ENCODE results near the gene COG7. TPM values are rescaled to one million over a fixed set of nuclear protein-coding genes. Genes with fewer than 3 reads are reported as not detected.
"Not testable (repeated sequence)": the region's sequence is repeated elsewhere in the genome, so short reads cannot be mapped to it uniquely, and the experiment has no call there.

COG7 gene
- total RNA-seq, 2 donors from 2014 or later = 34.0 to 35.3 TPM

- 71% methylated on average over 2 of the region's 2 CpGs for WGBS
- Histone ChIP-seq H3K4me3 (no peak overlapping the region), H3K27me3 (replicated peaks; ENCODE audit: insufficient read depth) (no peaks in the 10 kb centered on the region), H3K27ac (no peak overlapping the region), H3K4me1 (replicated peaks) (no peaks in the 10 kb centered on the region), H3K36me3 (peaks cover 24 to 60% of the 10 kb centered on the region in 2 donors), H3K9me3 (no peaks in the 10 kb centered on the region)
- no peak for DNase-seq (ENCODE audit: low spot score)
- TF ChIP-seq POLR2A (IDR thresholded peaks at IDR 0.05) = no peak
- no peak for TF ChIP-seq POLR2AphosphoS5 (IDR thresholded peaks at IDR 0.05)
- TF ChIP-seq, protein P1, sequence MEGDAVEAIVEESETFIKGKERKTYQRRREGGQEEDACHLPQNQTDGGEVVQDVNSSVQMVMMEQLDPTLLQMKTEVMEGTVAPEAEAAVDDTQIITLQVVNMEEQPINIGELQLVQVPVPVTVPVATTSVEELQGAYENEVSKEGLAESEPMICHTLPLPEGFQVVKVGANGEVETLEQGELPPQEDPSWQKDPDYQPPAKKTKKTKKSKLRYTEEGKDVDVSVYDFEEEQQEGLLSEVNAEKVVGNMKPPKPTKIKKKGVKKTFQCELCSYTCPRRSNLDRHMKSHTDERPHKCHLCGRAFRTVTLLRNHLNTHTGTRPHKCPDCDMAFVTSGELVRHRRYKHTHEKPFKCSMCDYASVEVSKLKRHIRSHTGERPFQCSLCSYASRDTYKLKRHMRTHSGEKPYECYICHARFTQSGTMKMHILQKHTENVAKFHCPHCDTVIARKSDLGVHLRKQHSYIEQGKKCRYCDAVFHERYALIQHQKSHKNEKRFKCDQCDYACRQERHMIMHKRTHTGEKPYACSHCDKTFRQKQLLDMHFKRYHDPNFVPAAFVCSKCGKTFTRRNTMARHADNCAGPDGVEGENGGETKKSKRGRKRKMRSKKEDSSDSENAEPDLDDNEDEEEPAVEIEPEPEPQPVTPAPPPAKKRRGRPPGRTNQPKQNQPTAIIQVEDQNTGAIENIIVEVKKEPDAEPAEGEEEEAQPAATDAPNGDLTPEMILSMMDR (IDR thresholded peaks at IDR 0.05) = no peak
- intact Hi-C loops (cut with DNase I) = no loop called here
Measured at GRCh38 chr16:23485257-23485614, 32.2 kb upstream of the COG7 start.

DNA sequence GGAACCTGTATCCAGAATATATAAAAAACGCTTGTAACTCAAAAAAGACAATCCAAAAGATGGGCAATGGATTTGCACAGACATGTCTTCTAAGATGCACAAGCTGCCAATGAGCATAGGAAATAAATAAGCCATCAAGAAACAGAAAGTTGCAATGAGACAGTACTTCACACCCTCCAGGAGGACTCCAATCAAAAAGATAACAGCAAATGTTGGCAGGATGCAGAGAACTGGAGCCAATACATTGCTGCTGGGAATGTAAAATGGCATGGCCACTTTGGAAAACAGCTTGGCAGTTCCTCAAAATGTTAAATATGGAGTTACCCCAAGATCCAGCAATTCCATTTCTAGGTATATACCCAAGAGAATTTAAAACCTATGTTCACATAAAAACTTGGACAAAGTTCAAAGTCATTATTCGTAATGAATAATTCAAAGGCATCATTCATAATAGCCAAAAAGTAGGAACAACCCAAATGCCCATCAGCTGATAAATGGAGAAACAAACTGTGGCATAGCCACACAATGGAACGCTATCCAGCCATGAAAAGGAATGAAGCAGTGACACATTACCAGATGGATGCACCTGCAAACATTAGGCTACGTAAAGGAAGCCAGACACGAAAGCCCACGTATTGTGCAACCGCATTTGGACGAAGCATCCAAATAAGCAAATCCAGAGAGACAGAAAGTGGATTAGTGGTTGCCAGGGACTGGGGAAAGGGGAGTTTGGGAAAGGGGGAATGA is 31.7 kb upstream of the COG7 start:
- peaks cover 24 to 61% of the 10 kb centered on the region in 2 donors for H3K36me3 ChIP-seq
- intact Hi-C loops (cut with DNase I) = no loop called here
- H3K4me1 ChIP-seq (replicated peaks) = no peaks in the 10 kb centered on the region
- H3K4me3 ChIP-seq = no peak overlapping the region
- no peaks in the 10 kb centered on the region for H3K27me3 ChIP-seq (replicated peaks; ENCODE audit: insufficient read depth)
- no peaks in the 10 kb centered on the region for H3K9me3 ChIP-seq
- H3K27ac ChIP-seq = no peak overlapping the region
- no peak for DNase-seq (ENCODE audit: low spot score)
- 84% methylated on average over 8 of the region's 8 CpGs for WGBS
- TF ChIP-seq POLR2A (IDR thresholded peaks at IDR 0.05) (no peak), POLR2AphosphoS5 (IDR thresholded peaks at IDR 0.05) (no peak)
- TF ChIP-seq, protein P1 (IDR thresholded peaks at IDR 0.05) = no peak

GRCh38 chr16:23483492-23483891 is 30.5 kb upstream of the COG7 start:
- H3K4me1 ChIP-seq (replicated peaks); DNase-seq (ENCODE audit: low spot score); intact Hi-C loops (cut with DNase I); H3K4me3 ChIP-seq; H3K9me3 ChIP-seq; H3K27me3 ChIP-seq (replicated peaks; ENCODE audit: insufficient read depth): not testable (repeated sequence)
- 91% methylated on average over 8 of the region's 8 CpGs for WGBS
- Histone ChIP-seq H3K27ac (peak overlapping the region in 1 of 2 donors; percentile 10), H3K36me3 (peaks cover 30 to 65% of the 10 kb centered on the region in 2 donors)

DNA sequence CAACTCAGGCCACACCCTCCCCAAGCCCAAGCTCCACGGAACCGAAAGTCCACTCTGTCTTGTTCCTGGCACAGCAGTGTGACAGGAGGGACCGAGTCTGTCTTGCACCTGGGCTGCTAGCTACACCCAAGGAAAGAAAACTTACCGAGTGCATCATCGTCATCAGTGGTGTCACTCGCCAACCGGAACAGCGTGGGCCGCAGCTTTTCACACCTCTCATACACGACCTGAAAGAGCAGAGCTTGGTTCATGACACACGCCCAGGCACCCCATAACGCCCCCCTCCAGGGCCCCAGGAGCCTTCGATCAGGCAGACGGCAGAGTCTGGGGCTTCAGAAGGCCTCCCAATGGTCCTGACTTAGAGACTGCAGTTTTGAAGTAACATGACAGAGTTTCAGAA is 29.8 kb upstream of the COG7 start:
- Histone ChIP-seq H3K36me3 (peaks cover 27 to 62% of the 10 kb centered on the region in 2 donors), H3K27ac (peak overlapping the region in 1 of 2 donors; percentile 10), H3K4me1 (replicated peaks) (no peaks in the 10 kb centered on the region), H3K4me3 (no peak overlapping the region), H3K27me3 (replicated peaks; ENCODE audit: insufficient read depth) (no peaks in the 10 kb centered on the region), H3K9me3 (no peaks in the 10 kb centered on the region)
- TF ChIP-seq POLR2AphosphoS5 (IDR thresholded peaks at IDR 0.05) (no peak), POLR2A (IDR thresholded peaks at IDR 0.05) (no peak)
- no peak for DNase-seq (ENCODE audit: low spot score)
- WGBS = 88% methylated on average over 14 of the region's 14 CpGs
- intact Hi-C loops (cut with DNase I) = no loop called here

DNA sequence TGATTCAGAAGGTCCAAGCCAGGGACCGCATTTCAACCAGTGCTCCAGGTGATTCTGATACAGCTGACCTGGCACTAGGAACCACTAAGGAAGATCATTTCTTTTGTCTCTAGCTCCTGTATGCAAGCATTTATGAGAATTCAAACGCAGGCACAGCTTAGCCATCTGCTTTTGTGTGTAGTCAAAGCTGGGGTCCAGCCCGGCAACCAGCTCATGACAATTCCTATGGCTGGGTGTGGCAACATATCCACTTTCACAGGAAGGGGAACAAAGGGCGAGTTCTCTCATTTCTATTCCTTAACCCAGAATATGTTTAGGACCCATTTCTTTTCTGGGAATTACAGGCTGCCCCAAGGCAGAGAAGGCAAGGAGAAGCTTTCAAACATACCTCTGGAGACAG is 27.3 kb upstream of the COG7 start:
- TF ChIP-seq POLR2A (IDR thresholded peaks at IDR 0.05) (no peak), POLR2AphosphoS5 (IDR thresholded peaks at IDR 0.05) (no peak)
- TF ChIP-seq, protein P1 (IDR thresholded peaks at IDR 0.05) = no peak

DNA sequence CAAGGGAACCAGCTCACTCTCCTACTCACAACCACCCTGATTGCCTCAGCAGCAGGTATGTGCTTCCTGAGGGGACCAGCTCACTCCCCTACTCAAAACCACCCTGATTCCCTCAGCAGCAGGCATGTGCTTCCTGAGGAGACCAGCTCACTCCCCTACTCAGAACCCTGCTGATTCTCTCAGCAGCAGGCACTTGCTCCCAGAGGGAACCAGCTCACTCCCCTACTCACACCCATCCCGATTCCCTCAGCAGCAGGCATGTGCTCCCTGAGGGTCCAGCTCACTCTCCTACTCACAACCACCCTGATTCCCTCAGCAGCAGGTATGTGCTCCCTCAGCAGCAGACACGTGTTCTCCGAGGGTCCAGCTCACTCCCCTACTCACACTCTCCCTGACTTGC is 26.1 kb upstream of the COG7 start:
- no peak overlapping the region for H3K4me3 ChIP-seq
- TF ChIP-seq POLR2AphosphoS5 (IDR thresholded peaks at IDR 0.05) = no peak
- TF ChIP-seq, protein P1 (IDR thresholded peaks at IDR 0.05) = no peak
- TF ChIP-seq POLR2A (IDR thresholded peaks at IDR 0.05) = no peak
- no peaks in the 10 kb centered on the region for H3K9me3 ChIP-seq
- H3K36me3 ChIP-seq = peaks cover 23 to 43% of the 10 kb centered on the region in 2 donors
- H3K27ac ChIP-seq = no peak overlapping the region
- no peaks in the 10 kb centered on the region for H3K27me3 ChIP-seq (replicated peaks; ENCODE audit: insufficient read depth)
- H3K4me1 ChIP-seq (replicated peaks) = no peaks in the 10 kb centered on the region
- no peak for DNase-seq (ENCODE audit: low spot score)
- WGBS = 94% methylated on average over 3 of the region's 3 CpGs
- intact Hi-C loops (cut with DNase I) = no loop called here

More for the DNA sequence above, 27.3 kb upstream of the COG7 start:
- peaks cover 23 to 49% of the 10 kb centered on the region in 2 donors for H3K36me3 ChIP-seq
- no peaks in the 10 kb centered on the region for H3K9me3 ChIP-seq
- H3K4me3 ChIP-seq = no peak overlapping the region
- no peak overlapping the region for H3K27ac ChIP-seq
- 85% methylated on average over 3 of the region's 4 CpGs for WGBS
- DNase-seq (ENCODE audit: low spot score) = no peak
- H3K4me1 ChIP-seq (replicated peaks) = no peaks in the 10 kb centered on the region
- no peaks in the 10 kb centered on the region for H3K27me3 ChIP-seq (replicated peaks; ENCODE audit: insufficient read depth)
- intact Hi-C loops (cut with DNase I) = no loop called here
